A673 (cell line): Measurements from ENCODE around the gene TRNAU1AP.

Experiments used
- CTCF ChIP-seq: fragments of 300-800, 200-600 bp; sonication (generic); conservative IDR thresholded peaks from 2 replicates; pipeline ENCODE4 v1.5.1; 2017; ENCODE audit warnings: low read depth, mild to moderate bottlenecking, antibody characterized with exemption, low read length, moderate library complexity, mixed read lengths
- EZH2 ChIP-seq: fragments of 200-600 bp; sonication (generic); IDR thresholded peaks from 2 replicates; pipeline ENCODE4 v1.6.1; 2017; ENCODE audit warnings: borderline replicate concordance, low read depth, mild to moderate bottlenecking, mixed read lengths, antibody characterized with exemption, low read length; ENCODE audit not compliant: poor library complexity, severe bottlenecking

DNA sequence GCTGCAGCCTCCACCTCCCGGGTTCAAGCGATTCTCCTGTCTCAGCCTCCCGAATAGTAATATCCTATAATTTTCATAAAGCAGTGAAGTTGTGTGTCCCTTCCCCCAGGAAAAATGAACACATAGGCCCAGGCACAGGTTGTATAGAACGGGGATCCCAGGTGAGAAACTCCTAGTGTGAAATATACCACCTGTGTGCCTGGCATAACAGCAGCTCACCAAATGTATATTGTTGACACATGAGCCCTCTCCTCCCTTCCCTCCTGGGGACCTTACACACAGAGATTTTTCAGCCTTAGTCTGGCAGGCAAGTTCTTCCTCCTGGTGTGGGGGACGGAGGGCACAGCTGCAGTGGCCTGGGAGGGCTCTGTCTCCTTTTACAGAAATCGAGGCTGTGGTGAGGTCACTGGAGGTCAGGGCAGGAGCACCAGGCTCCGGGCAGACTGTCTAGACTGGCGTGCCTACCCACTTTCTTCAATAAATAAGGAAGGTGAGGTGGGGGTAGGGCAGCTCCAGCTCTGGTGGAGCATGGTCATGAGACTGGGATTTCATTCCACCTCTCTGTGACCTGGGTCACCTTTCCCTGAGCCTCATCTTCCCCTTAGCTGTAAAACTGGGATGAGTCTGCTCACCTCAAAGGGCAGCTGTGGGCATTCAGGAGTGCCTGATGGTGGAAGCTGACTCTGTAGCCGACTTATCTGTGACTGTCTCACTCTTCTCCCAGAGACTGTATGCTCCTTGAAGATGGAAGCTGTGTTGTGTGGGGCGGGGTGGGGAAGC is 32.7 kb upstream of the TRNAU1AP start:
- no peak for TF ChIP-seq EZH2
- no peak for TF ChIP-seq CTCF
